Immature natural killer cell (primary cell): Measurements from ENCODE around the gene EVI5. TPM values are rescaled to one million over a fixed set of nuclear protein-coding genes. Genes with fewer than 3 reads are reported as not detected.

Experiments
- DNase-seq, 3 donors: peaks; one replicate each; pipeline ENCODE4 v3.0.0; 2022; ENCODE audit warnings: mixed read lengths in 1 of 3
- H3K27ac Mint-ChIP-seq, 6 donors: one replicate each; pipeline ENCODE4 v1.8.0; 2020; ENCODE audit warnings: mixed read lengths in 6 of 6, mild to moderate bottlenecking in 5 of 6, inconsistent platforms in 4 of 6, moderate library complexity in 3 of 6
- H3K27me3 Mint-ChIP-seq, 3 donors: one replicate each; pipeline ENCODE4 v1.8.0; 2020 to 2021; ENCODE audit warnings: low read depth in 3 of 3, mild to moderate bottlenecking in 3 of 3, mixed read lengths in 3 of 3, moderate library complexity in 3 of 3, inconsistent platforms in 1 of 3
- H3K36me3 Mint-ChIP-seq, 3 donors: one replicate each; pipeline ENCODE4 v1.8.0; 2020; ENCODE audit warnings: mixed read lengths in 3 of 3, inconsistent platforms in 2 of 3, mild to moderate bottlenecking in 2 of 3
- H3K4me1 Mint-ChIP-seq, 2 donors: one replicate each; pipeline ENCODE4 v1.8.0; 2020; ENCODE audit warnings: inconsistent platforms in 2 of 2, mild to moderate bottlenecking in 2 of 2, mixed read lengths in 2 of 2, moderate library complexity in 1 of 2
- H3K4me3 Mint-ChIP-seq, 5 donors: one replicate each; pipeline ENCODE4 v1.8.0; 2020; ENCODE audit warnings: mild to moderate bottlenecking in 5 of 5, mixed read lengths in 5 of 5, inconsistent platforms in 3 of 5, moderate library complexity in 3 of 5
- H3K9me3 Mint-ChIP-seq, 6 donors: one replicate each; pipeline ENCODE4 v1.8.0; 2020; ENCODE audit warnings: mild to moderate bottlenecking in 6 of 6, mixed read lengths in 6 of 6, inconsistent platforms in 4 of 6, moderate library complexity in 3 of 6
- polyA plus RNA-seq, 3 donors: library from polyadenylated mRNA; unstranded; fragments of 300-500 nt; fragmentation: Illumina TruSeq; gene quantifications; one replicate each; pipeline ENCODE4 v1.2.3, GENCODE V29; 2021

EVI5 gene
- polyA plus RNA-seq, 3 donors from 2014 or later: 0.39 to 2.2 (median 1.7) TPM

DNA sequence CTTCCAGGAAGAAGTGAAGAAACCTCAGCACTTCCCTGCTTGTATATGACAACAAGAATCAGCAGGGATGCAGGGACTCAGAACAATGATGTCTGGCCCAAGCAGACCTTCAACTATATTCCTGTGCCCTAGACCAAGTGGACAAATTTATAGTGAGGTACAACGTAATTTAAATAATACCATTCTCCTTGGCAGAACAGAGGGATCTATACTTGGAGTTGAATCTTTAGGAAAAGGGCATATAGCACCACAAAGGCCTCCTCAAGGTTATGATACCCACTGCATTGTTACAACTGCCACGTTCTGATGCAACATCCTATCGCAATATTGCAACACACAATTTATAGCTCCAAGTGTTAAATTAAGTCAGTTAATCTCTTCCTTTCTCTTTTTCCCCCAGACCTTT lies 269.1 kb downstream of the EVI5 start:
- Mint-ChIP-seq H3K27ac (no peak overlapping the region), H3K9me3 (no peaks in the 10 kb centered on the region), H3K36me3 (peaks cover 0 to 3% (median 0%) of the 10 kb centered on the region in 3 donors), H3K27me3 (peaks cover 0 to 6% (median 0%) of the 10 kb centered on the region in 3 donors), H3K4me3 (no peak overlapping the region), H3K4me1 (no peaks in the 10 kb centered on the region)
- no peak for DNase-seq

- DNase-seq: no peak
- Mint-ChIP-seq H3K4me1 (no peaks in the 10 kb centered on the region), H3K27ac (no peak overlapping the region), H3K36me3 (peaks cover 0 to 3% (median 0%) of the 10 kb centered on the region in 3 donors), H3K9me3 (no peaks in the 10 kb centered on the region), H3K27me3 (peaks cover 0 to 7% (median 0%) of the 10 kb centered on the region in 3 donors), H3K4me3 (no peak overlapping the region)
Observed at GRCh38 chr1:92511541-92511940, 273.4 kb downstream of the EVI5 start.

DNA sequence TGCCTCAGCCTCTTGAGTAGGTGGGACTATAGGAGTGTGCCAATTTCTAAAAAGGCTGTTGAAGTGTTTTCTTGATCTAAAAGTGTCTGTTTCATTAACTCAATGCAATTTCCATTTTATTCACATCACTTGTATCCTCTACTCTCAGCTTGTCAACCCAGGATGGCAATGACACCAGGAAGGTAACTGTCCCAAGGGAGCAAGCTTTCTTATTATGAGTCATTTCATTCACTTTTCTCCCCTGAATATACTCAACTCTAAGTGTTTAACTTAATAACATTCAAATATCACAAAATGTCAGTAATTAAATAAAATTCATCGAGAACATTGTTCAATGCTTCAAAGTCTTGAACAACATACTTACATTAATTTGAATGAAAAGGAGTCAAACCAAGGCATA lies 275.3 kb downstream of the EVI5 start:
- DNase-seq: no peak
- no peaks in the 10 kb centered on the region for H3K4me1 Mint-ChIP-seq
- H3K27me3 Mint-ChIP-seq: peaks cover 0 to 12% (median 0%) of the 10 kb centered on the region in 3 donors
- no peaks in the 10 kb centered on the region for H3K9me3 Mint-ChIP-seq
- no peak overlapping the region for H3K4me3 Mint-ChIP-seq
- no peak overlapping the region for H3K27ac Mint-ChIP-seq
- peaks cover 0 to 3% (median 0%) of the 10 kb centered on the region in 3 donors for H3K36me3 Mint-ChIP-seq

- no peak for DNase-seq
- peaks cover 0 to 6% (median 2%) of the 10 kb centered on the region in 3 donors for H3K27me3 Mint-ChIP-seq
- no peaks in the 10 kb centered on the region for H3K9me3 Mint-ChIP-seq
- peaks cover 0 to 3% of the 10 kb centered on the region in 2 donors for H3K4me1 Mint-ChIP-seq
- no peak overlapping the region for H3K27ac Mint-ChIP-seq
- H3K36me3 Mint-ChIP-seq: no peaks in the 10 kb centered on the region
- H3K4me3 Mint-ChIP-seq: no peak overlapping the region
Observed at GRCh38 chr1:92505015-92505692, 279.8 kb downstream of the EVI5 start.

GRCh38 chr1:92504291-92505014 lies 280.5 kb downstream of the EVI5 start:
- H3K4me1 Mint-ChIP-seq: peaks cover 0 to 3% of the 10 kb centered on the region in 2 donors
- H3K36me3 Mint-ChIP-seq: no peaks in the 10 kb centered on the region
- DNase-seq: no peak
- H3K27ac Mint-ChIP-seq: no peak overlapping the region
- H3K27me3 Mint-ChIP-seq: peaks cover 0 to 6% (median 2%) of the 10 kb centered on the region in 3 donors
- no peak overlapping the region for H3K4me3 Mint-ChIP-seq
- H3K9me3 Mint-ChIP-seq: no peaks in the 10 kb centered on the region

- no peak overlapping the region for H3K27ac Mint-ChIP-seq
- H3K36me3 Mint-ChIP-seq: no peaks in the 10 kb centered on the region
- H3K27me3 Mint-ChIP-seq: peaks cover 0 to 6% (median 2%) of the 10 kb centered on the region in 3 donors
- no peak for DNase-seq
- H3K4me1 Mint-ChIP-seq: peaks cover 0 to 5% of the 10 kb centered on the region in 2 donors
- no peaks in the 10 kb centered on the region for H3K9me3 Mint-ChIP-seq
- H3K4me3 Mint-ChIP-seq: no peak overlapping the region
Observed at GRCh38 chr1:92503926-92504285, 281.0 kb downstream of the EVI5 start.

- Mint-ChIP-seq H3K27me3 (peaks cover 0 to 6% (median 2%) of the 10 kb centered on the region in 3 donors), H3K4me1 (peaks cover 0 to 6% of the 10 kb centered on the region in 2 donors), H3K36me3 (no peaks in the 10 kb centered on the region), H3K4me3 (no peak overlapping the region), H3K27ac (no peak overlapping the region), H3K9me3 (no peaks in the 10 kb centered on the region)
- no peak for DNase-seq
Observed at GRCh38 chr1:92503043-92503925, 281.6 kb downstream of the EVI5 start.

GRCh38 chr1:92502247-92502646 lies 282.7 kb downstream of the EVI5 start:
- DNase-seq: no peak
- H3K4me1 Mint-ChIP-seq: peaks cover 0 to 6% of the 10 kb centered on the region in 2 donors
- no peak overlapping the region for H3K4me3 Mint-ChIP-seq
- H3K9me3 Mint-ChIP-seq: no peaks in the 10 kb centered on the region
- peaks cover 0 to 6% (median 2%) of the 10 kb centered on the region in 3 donors for H3K27me3 Mint-ChIP-seq
- H3K27ac Mint-ChIP-seq: no peak overlapping the region
- H3K36me3 Mint-ChIP-seq: no peaks in the 10 kb centered on the region

DNA sequence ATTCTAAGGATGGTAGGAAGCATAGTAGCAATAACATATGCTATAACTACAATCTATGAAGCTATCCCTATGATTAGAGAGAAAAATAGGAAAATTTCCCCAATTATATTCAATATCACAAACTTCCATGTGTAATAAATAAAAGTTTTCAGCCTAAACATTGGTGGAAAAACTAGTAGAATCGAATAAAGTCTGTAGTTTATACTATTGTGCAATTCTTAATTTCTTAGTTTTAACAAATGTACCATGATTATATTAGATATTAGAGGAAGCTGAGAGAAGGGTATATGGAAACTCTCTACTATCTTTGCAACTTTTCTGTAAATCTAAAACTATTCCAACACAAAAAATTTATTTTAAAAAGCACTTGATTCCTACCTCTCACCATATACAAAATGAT lies 284.4 kb downstream of the EVI5 start:
- no peak overlapping the region for H3K4me3 Mint-ChIP-seq
- H3K27ac Mint-ChIP-seq: no peak overlapping the region
- H3K27me3 Mint-ChIP-seq: peaks cover 0 to 2% (median 0%) of the 10 kb centered on the region in 3 donors
- DNase-seq: no peak
- H3K4me1 Mint-ChIP-seq: peaks cover 0 to 8% of the 10 kb centered on the region in 2 donors
- no peaks in the 10 kb centered on the region for H3K9me3 Mint-ChIP-seq
- no peaks in the 10 kb centered on the region for H3K36me3 Mint-ChIP-seq

- Mint-ChIP-seq H3K4me1 (peaks cover 0 to 10% of the 10 kb centered on the region in 2 donors), H3K4me3 (no peak overlapping the region), H3K36me3 (no peaks in the 10 kb centered on the region), H3K9me3 (no peaks in the 10 kb centered on the region), H3K27me3 (peaks cover 0 to 2% (median 0%) of the 10 kb centered on the region in 3 donors), H3K27ac (no peak overlapping the region)
- no peak for DNase-seq
Observed at GRCh38 chr1:92495392-92496063, 289.4 kb downstream of the EVI5 start.

GRCh38 chr1:92494485-92495141 lies 290.3 kb downstream of the EVI5 start:
- no peaks in the 10 kb centered on the region for H3K36me3 Mint-ChIP-seq
- DNase-seq: no peak
- H3K4me1 Mint-ChIP-seq: peaks cover 0 to 10% of the 10 kb centered on the region in 2 donors
- H3K4me3 Mint-ChIP-seq: no peak overlapping the region
- no peak overlapping the region for H3K27ac Mint-ChIP-seq
- H3K9me3 Mint-ChIP-seq: no peaks in the 10 kb centered on the region
- peaks cover 0 to 2% (median 0%) of the 10 kb centered on the region in 3 donors for H3K27me3 Mint-ChIP-seq

DNA sequence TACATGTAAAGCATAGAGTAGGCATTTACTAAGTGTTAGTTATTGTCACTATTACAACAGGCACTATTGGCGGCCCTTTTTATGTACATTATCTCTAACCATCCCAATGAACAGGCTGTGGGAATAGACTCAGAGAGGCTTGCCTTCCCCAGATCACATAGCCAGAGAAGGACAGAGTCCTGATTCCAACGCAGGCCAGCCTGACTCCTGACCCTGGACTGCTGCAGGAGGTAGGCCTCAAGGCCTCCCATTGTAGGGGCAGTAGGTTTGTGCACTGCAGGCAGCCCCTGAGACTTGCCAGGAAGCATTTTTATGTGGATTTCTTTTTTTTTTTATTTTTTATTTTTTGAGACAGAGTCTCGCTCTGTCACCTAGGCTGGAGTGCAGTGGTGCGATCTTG lies 291.8 kb downstream of the EVI5 start:
- peaks cover 0 to 2% (median 0%) of the 10 kb centered on the region in 3 donors for H3K27me3 Mint-ChIP-seq
- H3K36me3 Mint-ChIP-seq: no peaks in the 10 kb centered on the region
- H3K4me1 Mint-ChIP-seq: peaks cover 0 to 7% of the 10 kb centered on the region in 2 donors
- DNase-seq: no peak
- H3K4me3 Mint-ChIP-seq: no peak overlapping the region
- H3K9me3 Mint-ChIP-seq: no peaks in the 10 kb centered on the region
- no peak overlapping the region for H3K27ac Mint-ChIP-seq

- H3K27me3 Mint-ChIP-seq: peaks cover 3 to 9% (median 9%) of the 10 kb centered on the region in 3 donors
- H3K36me3 Mint-ChIP-seq: no peaks in the 10 kb centered on the region
- no peaks in the 10 kb centered on the region for H3K9me3 Mint-ChIP-seq
- H3K27ac Mint-ChIP-seq: no peak overlapping the region
- DNase-seq: no peak
- H3K4me1 Mint-ChIP-seq: peaks cover 9 to 13% of the 10 kb centered on the region in 2 donors
- no peak overlapping the region for H3K4me3 Mint-ChIP-seq
Observed at GRCh38 chr1:92488832-92489231, 296.1 kb downstream of the EVI5 start.
